Stimulated activated effector memory CD8-positive, alpha-beta T cell treated with anti-CD3 and anti-CD28 coated beads, Interleukin-12 subunit alpha, Interleukin-12 subunit beta, amount 100 ng/mL, for 72 hours (primary cell): ENCODE measurements around the gene RPS6KA5.
"Not testable (repeated sequence)": the region's sequence is repeated elsewhere in the genome, so short reads cannot be mapped to it uniquely, and the experiment has no call there.

Source experiments
- ATAC-seq: fragments of 150-1000 bp; cut with Tn5 transposase; 2 replicates; pipeline ENCODE4 v1.10.0; 2021
- DNase-seq, 2 donors: peaks; one replicate each; pipeline ENCODE4 v3.0.0; 2021 to 2022; ENCODE audit warnings: low spot score in 2 of 2
- H3K27ac Mint-ChIP-seq: one replicate; pipeline ENCODE4 v1.8.0; 2022; ENCODE audit warnings: mild to moderate bottlenecking, mixed read lengths
- H3K36me3 Mint-ChIP-seq: one replicate; pipeline ENCODE4 v1.8.0; 2022; ENCODE audit warnings: mild to moderate bottlenecking, mixed read lengths
- H3K4me1 Mint-ChIP-seq: one replicate; pipeline ENCODE4 v1.8.0; 2022; ENCODE audit warnings: mixed read lengths
- H3K4me3 Mint-ChIP-seq: one replicate; pipeline ENCODE4 v1.8.0; 2022; ENCODE audit warnings: mild to moderate bottlenecking, mixed read lengths
- H3K9me3 Mint-ChIP-seq: one replicate; pipeline ENCODE4 v1.8.0; 2022; ENCODE audit warnings: mixed read lengths

The RPS6KA5 gene

DNA sequence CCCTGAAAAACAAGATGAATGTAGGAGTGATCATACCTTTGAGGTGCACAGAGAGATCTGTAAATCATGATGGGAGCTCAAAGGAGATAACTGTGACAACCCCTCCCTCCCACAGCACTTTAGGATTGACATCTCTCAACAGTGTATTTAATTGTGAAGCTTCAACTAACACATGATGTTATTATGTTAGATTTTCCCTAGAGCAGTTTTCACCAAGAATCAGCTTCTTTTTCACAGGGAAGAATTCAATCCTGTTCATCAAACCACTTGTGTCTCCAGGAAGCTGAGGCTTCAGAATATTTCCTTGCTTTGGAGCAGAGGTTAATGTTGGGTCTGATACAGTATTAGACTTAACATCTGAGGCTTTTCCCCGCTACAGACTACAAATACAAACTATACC lies 11.8 kb downstream of the RPS6KA5 start:
- ATAC-seq = no peak
- H3K36me3 Mint-ChIP-seq = peaks cover 28% of the 10 kb centered on the region

DNA sequence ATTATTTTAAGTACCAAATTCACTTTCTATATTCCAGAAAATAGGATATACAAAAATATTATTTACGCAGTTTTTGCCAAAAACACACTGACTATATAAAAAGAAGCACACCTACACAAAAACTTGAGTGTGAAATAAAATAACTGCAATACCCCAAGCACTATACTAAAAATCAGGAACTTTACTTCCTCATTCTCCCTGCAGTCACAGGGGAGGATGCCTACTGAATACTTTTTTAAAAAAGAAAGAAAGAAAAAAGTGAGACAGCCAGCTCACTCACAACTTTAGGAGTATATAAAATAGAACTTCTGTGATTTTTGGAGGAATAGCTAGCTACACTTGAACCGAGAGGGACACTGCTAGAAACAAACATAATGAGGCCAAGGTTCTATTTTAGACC lies 12.2 kb downstream of the RPS6KA5 start:
- H3K9me3 Mint-ChIP-seq = no peaks in the 10 kb centered on the region
- no peak for DNase-seq
- H3K4me3 Mint-ChIP-seq = peak overlapping the region; percentile 8
- no peak overlapping the region for H3K27ac Mint-ChIP-seq
- peaks cover 47% of the 10 kb centered on the region for H3K4me1 Mint-ChIP-seq
- ATAC-seq = no peak
- H3K36me3 Mint-ChIP-seq = peaks cover 28% of the 10 kb centered on the region

More for the DNA sequence above, 11.8 kb downstream of the RPS6KA5 start:
- Mint-ChIP-seq H3K4me1 (peaks cover 48% of the 10 kb centered on the region), H3K9me3 (no peaks in the 10 kb centered on the region), H3K27ac (no peak overlapping the region), H3K4me3 (no peak overlapping the region)
- no peak for DNase-seq

DNA sequence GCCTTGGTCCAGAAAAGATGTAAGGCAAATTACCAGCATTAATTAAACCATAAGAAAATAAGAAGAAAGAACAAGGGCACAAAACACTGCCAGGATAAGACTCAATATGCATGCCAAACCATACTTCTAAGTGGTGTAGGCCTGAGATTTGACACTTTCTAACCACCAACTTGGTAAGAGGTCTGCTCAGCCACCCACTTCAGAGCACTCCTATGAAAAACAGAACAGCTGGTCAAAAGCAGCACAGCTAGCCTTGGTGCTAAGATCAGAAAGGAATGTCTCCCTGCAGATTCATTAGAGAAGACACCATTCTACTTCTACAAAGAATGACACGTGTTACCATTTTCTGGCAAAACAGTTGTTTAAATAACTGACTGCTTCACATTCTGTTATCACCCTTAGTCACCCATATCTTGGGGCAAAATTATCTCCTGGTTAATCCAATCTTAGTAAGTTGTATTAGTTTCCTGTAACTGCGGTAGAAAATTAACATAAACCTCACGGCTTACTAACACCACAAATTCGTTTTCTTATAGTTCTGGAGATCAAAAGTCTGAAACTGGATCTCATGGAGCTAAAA lies 13.2 kb downstream of the RPS6KA5 start:
- DNase-seq = no peak
- H3K27ac Mint-ChIP-seq = no peak overlapping the region
- ATAC-seq = peak; percentile 95

DNA sequence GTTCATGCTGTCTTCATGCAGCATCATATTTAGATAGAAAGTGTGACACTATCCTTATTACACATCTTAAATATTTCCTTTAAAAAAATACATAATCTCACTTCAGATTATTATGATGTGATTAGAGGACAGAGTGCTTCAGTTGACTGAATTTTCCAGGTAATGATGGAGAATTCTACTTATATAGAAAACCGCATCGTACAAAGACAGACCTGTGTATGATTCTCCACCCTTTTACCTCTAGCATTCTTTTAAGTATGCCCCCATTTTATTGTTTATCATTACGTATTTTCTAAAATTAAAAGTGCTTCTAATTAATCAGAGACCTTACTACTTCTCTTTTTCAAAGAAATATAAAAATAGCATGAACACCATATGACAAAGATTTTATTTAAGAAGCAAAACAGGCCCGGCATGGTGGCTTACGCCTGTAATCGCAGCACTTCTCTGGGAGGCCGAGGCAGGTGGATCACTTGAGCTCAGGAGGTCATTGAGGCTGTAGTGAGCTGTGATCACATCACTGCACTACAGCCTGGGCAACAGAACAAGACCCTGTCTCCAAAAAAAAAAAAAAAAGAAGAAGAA lies 13.9 kb downstream of the RPS6KA5 start:
- DNase-seq (no peak), ATAC-seq (no peak)
- no peak overlapping the region for H3K27ac Mint-ChIP-seq
- H3K4me1 Mint-ChIP-seq = peaks cover 57% of the 10 kb centered on the region
- H3K4me3 Mint-ChIP-seq = no peak overlapping the region
- no peaks in the 10 kb centered on the region for H3K9me3 Mint-ChIP-seq
- H3K36me3 Mint-ChIP-seq = peaks cover 20% of the 10 kb centered on the region

More for the DNA sequence above, 13.2 kb downstream of the RPS6KA5 start:
- H3K4me3 Mint-ChIP-seq = peak overlapping the region; percentile 8
- H3K9me3 Mint-ChIP-seq = no peaks in the 10 kb centered on the region
- peaks cover 57% of the 10 kb centered on the region for H3K4me1 Mint-ChIP-seq
- H3K36me3 Mint-ChIP-seq = peaks cover 22% of the 10 kb centered on the region

DNA sequence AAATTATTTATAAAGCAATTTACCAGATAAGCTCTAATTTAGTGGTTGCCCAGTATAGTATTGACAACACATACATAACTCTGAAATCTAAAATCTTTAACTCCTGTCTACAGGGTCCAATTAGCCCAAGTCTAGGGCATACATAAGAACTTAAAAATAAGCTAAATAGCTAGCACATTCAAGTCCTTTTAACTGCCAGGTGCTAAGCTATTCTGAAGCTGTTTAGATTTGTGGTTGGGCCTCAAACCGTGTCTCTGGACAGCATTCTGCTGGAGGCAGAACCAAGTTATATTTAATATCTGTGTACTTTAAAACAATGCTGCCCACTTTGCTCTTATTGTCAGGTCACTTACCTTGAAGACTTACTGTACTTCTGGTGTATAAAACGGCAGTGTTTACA lies 19.0 kb downstream of the RPS6KA5 start:
- H3K9me3 Mint-ChIP-seq = no peaks in the 10 kb centered on the region
- no peak for ATAC-seq
- no peak overlapping the region for H3K4me3 Mint-ChIP-seq
- peaks cover 69% of the 10 kb centered on the region for H3K4me1 Mint-ChIP-seq
- H3K36me3 Mint-ChIP-seq = peaks cover 9% of the 10 kb centered on the region
- DNase-seq = no peak
- H3K27ac Mint-ChIP-seq = no peak overlapping the region

DNA sequence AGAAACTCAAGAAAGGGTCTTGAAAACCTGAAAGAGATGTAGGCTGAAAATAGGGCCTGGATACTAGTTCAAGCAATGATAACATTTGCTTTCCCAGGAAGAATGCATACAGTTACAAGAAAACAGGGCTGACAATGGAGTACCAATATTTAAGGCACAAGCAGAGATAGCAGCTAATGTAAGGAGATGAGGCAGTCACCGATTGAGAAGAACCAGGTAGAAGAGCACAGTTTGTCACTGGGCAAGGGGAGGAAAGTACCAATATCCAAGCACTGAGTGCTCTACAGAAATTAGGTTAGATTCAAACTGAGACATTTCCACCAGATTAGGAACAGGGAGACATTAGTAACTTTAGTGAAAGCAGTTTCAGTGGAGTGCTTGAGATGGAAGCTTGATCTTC lies 19.9 kb downstream of the RPS6KA5 start:
- ATAC-seq = no peak
- no peak overlapping the region for H3K4me3 Mint-ChIP-seq
- peaks cover 72% of the 10 kb centered on the region for H3K4me1 Mint-ChIP-seq
- no peaks in the 10 kb centered on the region for H3K9me3 Mint-ChIP-seq
- peaks cover 5% of the 10 kb centered on the region for H3K36me3 Mint-ChIP-seq
- H3K27ac Mint-ChIP-seq = no peak overlapping the region
- no peak for DNase-seq

DNA sequence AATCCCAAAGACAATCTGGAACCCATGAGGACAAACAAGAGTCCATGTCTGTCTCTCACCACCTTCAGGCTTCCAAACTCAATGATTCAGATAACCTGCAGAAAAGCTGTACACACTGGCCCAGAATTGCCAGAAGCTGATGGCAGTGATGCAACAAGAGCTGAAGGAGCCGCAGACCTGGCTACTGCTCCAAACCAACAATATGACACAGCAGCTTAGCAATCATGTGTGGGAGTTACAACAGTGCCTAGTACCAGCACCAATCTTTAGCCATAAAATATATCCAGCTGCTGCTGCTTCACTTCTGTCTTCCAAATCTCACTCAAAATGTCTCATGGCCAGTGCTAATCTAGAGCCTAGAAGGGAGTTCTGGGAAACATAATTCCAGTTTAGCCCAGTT lies 22.0 kb downstream of the RPS6KA5 start:
- Mint-ChIP-seq H3K36me3 (peaks cover 13% of the 10 kb centered on the region), H3K27ac (peak overlapping the region; percentile 15), H3K4me1 (peaks cover 72% of the 10 kb centered on the region), H3K4me3 (no peak overlapping the region), H3K9me3 (no peaks in the 10 kb centered on the region)
- no peak for DNase-seq
- ATAC-seq = peak; percentile 78

DNA sequence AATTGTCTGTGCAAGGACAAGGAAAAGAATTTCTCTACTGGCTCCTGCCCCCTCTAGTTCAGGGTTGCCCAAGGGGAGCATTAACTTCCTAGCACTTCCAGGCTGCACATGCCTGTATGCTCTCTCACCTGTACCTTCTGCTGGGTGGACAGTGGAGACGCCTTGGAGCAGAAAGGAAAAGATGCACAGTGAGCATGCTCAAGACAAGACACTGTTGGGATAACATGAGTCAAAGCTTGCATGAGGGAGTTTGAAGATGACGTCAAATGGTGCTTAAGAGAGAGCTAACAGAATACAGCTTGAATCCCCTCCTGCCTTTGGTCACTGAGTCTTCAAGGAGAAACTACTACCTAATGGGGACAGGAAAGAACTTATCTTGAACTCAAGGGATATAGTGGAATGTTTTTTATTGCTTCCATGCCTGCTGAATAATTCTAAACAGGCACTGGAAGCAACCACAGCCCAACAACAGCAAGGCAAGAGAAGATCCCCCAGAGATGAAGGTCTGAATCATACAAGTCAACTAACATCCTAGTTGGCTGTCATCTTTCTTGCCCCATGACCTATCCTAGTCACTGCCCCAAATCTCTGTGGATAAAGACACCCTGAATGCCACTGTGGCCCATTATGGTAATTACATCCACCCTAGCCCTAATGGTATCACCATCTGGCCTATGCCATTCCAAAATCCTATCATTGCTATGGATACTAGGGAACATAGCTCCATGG lies 23.5 kb downstream of the RPS6KA5 start:
- Mint-ChIP-seq H3K9me3 (no peaks in the 10 kb centered on the region), H3K36me3 (peaks cover 22% of the 10 kb centered on the region), H3K27ac (no peak overlapping the region), H3K4me1 (peaks cover 70% of the 10 kb centered on the region), H3K4me3 (no peak overlapping the region)
- DNase-seq = no peak
- peak; percentile 60 for ATAC-seq

DNA sequence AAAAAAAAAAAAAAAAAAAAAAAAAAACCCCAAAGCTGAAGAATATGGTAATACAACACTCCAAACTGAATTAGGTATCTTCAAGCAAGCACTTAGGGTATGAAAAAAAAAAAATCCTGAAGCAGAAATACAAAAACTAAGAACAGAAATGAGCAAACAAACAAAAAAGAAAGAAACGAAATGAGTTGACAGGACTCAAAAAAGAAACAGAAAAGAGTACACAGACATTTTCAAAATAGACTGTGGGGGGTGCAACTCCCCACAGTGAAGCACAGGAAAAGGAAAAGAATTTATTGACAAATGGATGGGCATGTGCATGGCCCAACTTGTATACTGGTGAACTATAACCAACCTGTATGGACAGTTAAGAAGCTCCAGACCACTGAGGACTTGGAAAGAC lies 24.6 kb downstream of the RPS6KA5 start:
- ATAC-seq (peak; percentile 81), DNase-seq (peak in 1 of 2 donors; percentile 57)
- Mint-ChIP-seq H3K4me3 (peak overlapping the region; percentile 48), H3K9me3 (no peaks in the 10 kb centered on the region), H3K36me3 (peaks cover 24% of the 10 kb centered on the region), H3K27ac (peak overlapping the region; percentile 32), H3K4me1 (peaks cover 75% of the 10 kb centered on the region)

DNA sequence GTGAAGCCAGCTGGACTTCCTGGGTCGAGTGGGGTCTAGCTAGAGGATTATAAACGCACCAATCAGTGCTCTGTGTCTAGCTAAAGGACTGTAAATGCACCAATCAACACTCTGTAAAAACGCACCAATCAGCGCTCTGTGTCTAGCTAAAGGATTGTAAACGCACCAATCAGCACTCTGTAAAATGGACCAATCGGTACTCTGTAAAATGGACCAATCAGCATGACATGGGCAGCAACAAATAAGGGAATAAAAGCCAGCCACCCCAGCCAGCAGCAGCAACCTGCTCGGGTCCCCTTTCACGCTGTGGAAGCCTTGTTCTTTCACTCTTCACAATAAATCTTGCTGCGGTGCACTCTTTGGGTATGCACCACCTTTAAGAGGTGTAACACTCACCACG lies 26.1 kb downstream of the RPS6KA5 start:
- H3K27ac Mint-ChIP-seq, DNase-seq, ATAC-seq, H3K9me3 Mint-ChIP-seq: not testable (repeated sequence)
- H3K36me3 Mint-ChIP-seq = peaks cover 24% of the 10 kb centered on the region
- H3K4me1 Mint-ChIP-seq = peaks cover 77% of the 10 kb centered on the region
- H3K4me3 Mint-ChIP-seq = peak overlapping the region; percentile 48

DNA sequence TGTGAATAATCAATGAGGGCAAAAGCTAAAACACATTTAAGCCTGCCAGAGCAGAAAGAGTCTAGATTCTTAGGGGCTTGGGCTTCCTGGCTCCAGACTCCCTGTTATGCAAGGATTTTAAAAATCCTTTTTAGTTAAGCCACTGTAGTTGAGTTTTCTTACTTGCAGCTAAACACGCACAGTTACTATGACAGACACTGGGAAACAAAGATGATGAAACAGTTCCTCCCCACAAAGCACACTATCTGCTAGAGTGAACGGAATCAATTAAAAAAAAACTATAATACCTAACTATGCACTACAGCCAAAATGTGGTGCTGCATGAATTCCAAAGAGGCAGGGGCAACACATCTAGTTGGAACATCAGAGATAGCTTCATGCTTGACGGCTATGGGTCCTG lies 28.2 kb downstream of the RPS6KA5 start:
- no peak for ATAC-seq
- Mint-ChIP-seq H3K9me3 (no peaks in the 10 kb centered on the region), H3K36me3 (peaks cover 24% of the 10 kb centered on the region), H3K4me1 (peaks cover 66% of the 10 kb centered on the region), H3K4me3 (no peak overlapping the region), H3K27ac (peak overlapping the region; percentile 50)
- no peak for DNase-seq

DNA sequence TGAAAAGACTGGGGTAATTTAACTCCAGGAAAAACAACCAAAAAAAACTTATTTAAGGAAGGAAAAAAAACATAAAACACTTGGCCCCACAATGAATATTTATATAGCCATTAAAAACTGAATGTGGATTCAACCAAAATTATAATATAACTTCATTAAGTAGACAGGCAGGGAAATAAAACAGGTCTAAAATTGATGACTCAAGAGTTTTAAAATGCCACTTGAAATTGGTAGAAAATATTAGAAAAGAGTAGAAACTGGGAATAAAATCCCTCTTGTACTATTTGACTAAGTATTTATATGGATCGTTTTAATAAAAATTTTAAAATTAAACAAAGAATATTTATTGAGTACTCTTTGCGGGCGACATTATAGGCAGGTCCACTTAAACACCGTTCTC lies 28.8 kb downstream of the RPS6KA5 start:
- peaks cover 66% of the 10 kb centered on the region for H3K4me1 Mint-ChIP-seq
- H3K9me3 Mint-ChIP-seq = no peaks in the 10 kb centered on the region
- no peak for ATAC-seq
- no peak for DNase-seq
- H3K4me3 Mint-ChIP-seq = no peak overlapping the region
- H3K36me3 Mint-ChIP-seq = peaks cover 30% of the 10 kb centered on the region
- no peak overlapping the region for H3K27ac Mint-ChIP-seq

DNA sequence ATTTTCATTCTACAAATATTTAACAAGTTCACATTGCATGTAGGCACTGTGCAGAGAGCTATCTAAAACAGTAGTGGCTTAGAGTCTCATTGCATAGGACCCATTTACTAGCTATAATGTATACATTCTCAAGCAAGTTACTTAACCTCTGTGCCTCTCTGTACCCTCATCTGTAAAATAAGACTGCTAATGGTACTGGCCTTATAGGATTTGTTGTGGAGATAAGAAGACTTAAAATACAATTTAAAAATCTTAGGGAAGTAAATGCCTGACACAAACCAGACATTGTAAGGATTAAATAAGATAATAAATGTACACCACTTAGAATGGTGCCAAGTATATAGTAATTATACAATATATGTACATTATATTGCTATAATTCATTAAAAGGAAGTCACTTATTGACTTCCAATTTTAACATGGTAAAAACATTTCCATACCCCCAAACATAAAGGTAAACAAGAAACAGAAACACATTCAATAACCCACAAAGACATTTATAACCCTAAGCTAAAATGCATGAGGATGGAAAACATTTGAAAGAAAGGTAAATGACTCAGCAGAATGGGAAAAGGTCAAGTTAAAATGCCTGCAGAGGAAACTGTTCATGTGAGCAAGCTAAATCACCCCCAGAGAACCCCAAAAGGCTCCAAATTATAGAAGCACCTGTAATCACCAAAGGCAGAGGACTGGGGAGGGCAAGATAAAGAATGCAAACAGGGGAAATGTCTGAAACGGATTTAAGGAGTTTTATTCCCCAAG lies 30.8 kb downstream of the RPS6KA5 start:
- H3K27ac Mint-ChIP-seq = peak overlapping the region; percentile 57

DNA sequence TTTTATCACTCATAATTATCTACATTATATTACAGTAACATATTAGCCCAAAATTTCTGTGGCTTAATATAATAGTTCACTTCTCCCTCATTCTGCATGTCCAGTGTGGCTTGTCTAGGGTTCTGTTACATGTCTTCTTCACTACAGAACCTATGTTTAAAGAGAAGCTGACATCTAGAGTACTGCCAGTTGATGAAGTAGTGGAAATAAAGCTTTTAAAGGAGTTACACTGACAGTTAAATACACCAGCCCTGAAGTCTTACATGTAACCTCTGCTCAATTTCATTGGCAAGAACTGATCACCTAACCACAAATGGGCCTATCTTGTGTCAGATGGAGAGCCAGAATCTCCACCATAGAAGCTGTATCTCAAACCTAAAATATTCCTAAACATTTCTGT lies 32.9 kb downstream of the RPS6KA5 start:
- Mint-ChIP-seq H3K36me3 (peaks cover 23% of the 10 kb centered on the region), H3K4me3 (no peak overlapping the region), H3K27ac (no peak overlapping the region), H3K4me1 (peaks cover 61% of the 10 kb centered on the region), H3K9me3 (no peaks in the 10 kb centered on the region)
- ATAC-seq (no peak), DNase-seq (no peak)

More for the DNA sequence above, 30.8 kb downstream of the RPS6KA5 start:
- ATAC-seq = peak; percentile 39
- peaks cover 54% of the 10 kb centered on the region for H3K4me1 Mint-ChIP-seq
- DNase-seq = no peak
- no peaks in the 10 kb centered on the region for H3K9me3 Mint-ChIP-seq
- H3K4me3 Mint-ChIP-seq = peak overlapping the region; percentile 24
- H3K36me3 Mint-ChIP-seq = peaks cover 24% of the 10 kb centered on the region

DNA sequence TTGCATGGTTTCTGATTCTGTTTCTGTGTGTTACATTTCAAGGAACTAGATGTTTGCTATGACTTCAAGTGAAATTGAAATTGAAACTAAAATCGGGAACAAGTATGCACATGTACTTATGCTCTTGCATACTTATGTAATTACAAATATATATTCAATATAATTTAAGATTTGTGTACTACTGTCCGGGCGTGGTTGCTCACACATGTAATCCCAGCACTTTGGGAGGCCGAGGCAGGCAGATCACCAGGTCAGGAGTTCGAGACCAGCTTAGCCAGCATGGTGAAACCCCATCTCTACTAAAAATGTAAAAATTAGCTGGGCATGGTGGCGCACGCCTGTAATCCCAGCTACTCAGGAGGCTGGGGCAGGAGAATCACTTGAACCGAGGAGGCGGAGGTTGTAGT lies 37.8 kb downstream of the RPS6KA5 start:
- ATAC-seq (peak; percentile 92), DNase-seq (peak in 1 of 2 donors; percentile 70)
- H3K4me1 Mint-ChIP-seq = peaks cover 64% of the 10 kb centered on the region
- peak overlapping the region; percentile 93 for H3K27ac Mint-ChIP-seq
- peaks cover 14% of the 10 kb centered on the region for H3K36me3 Mint-ChIP-seq
- not testable (repeated sequence) for H3K9me3 Mint-ChIP-seq
- peak overlapping the region; percentile 50 for H3K4me3 Mint-ChIP-seq
